H9 (cell line): ENCODE measurements around the gene METTL25B. TPM values are rescaled to one million over a fixed set of nuclear protein-coding genes. Genes with fewer than 3 reads are reported as not detected.

Experiments
- DNase-seq: peaks from one replicate; pipeline ENCODE4 v3.0.0-alpha.2; 2017
- H2AFZ ChIP-seq: one replicate; pipeline ENCODE4 v1.6.1; 2013; ENCODE audit warnings: mild to moderate bottlenecking, low read length, control low read depth, moderate library complexity
- H2AK5ac ChIP-seq: 2 replicates; pipeline ENCODE4 v1.6.1; 2013; ENCODE audit warnings: low read length, control low read depth, mixed read lengths; ENCODE audit not compliant: insufficient read length
- H2BK120ac ChIP-seq: one replicate; pipeline ENCODE4 v1.6.1; 2013; ENCODE audit warnings: low read depth, mild to moderate bottlenecking, low read length, control low read depth, inconsistent platforms; ENCODE audit not compliant: poor library complexity, severe bottlenecking
- H2BK12ac ChIP-seq: 2 replicates; pipeline ENCODE4 v1.6.1; 2013; ENCODE audit warnings: low read length, control low read depth, mixed read lengths, low read depth; ENCODE audit not compliant: insufficient read length
- H2BK15ac ChIP-seq: 2 replicates; pipeline ENCODE4 v1.6.1; 2013; ENCODE audit warnings: low read depth, low read length, control low read depth
- H2BK20ac ChIP-seq: one replicate; pipeline ENCODE4 v1.6.1; 2013; ENCODE audit warnings: low read depth, mild to moderate bottlenecking, low read length, control low read depth, inconsistent platforms; ENCODE audit not compliant: poor library complexity, severe bottlenecking
- H2BK5ac ChIP-seq: 2 replicates; pipeline ENCODE4 v1.6.1; 2013; ENCODE audit warnings: low read length, control low read depth, mixed read lengths; ENCODE audit not compliant: insufficient read length
- H3K14ac ChIP-seq: 2 replicates; pipeline ENCODE4 v1.6.1; 2013; ENCODE audit warnings: low read length, control low read depth; ENCODE audit not compliant: insufficient read depth
- H3K18ac ChIP-seq: 2 replicates; pipeline ENCODE4 v1.6.1; 2013; ENCODE audit warnings: low read depth, mild to moderate bottlenecking, mixed read lengths, low read length, control low read depth; ENCODE audit not compliant: insufficient read length
- H3K23ac ChIP-seq: 2 replicates; pipeline ENCODE4 v1.6.1; 2013; ENCODE audit warnings: low read length, control low read depth, mixed read lengths, low read depth; ENCODE audit not compliant: insufficient read length
- H3K23me2 ChIP-seq: 2 replicates; pipeline ENCODE4 v1.6.1; 2013; ENCODE audit warnings: low read depth, mild to moderate bottlenecking, mixed read lengths, low read length, control low read depth; ENCODE audit not compliant: insufficient read length, poor library complexity, severe bottlenecking
- H3K27ac ChIP-seq: 2 replicates; pipeline ENCODE4 v1.5.1; 2013; ENCODE audit warnings: low read length, control low read depth, mixed read lengths, low read depth; ENCODE audit not compliant: insufficient read length
- H3K27me3 ChIP-seq: 2 replicates; pipeline ENCODE4 v1.6.1; 2013; ENCODE audit warnings: low read length, control low read depth, inconsistent platforms; ENCODE audit not compliant: insufficient read depth
- H3K4ac ChIP-seq: 2 replicates; pipeline ENCODE4 v1.6.1; 2013; ENCODE audit warnings: low read depth, mild to moderate bottlenecking, control low read depth, inconsistent platforms, low read length, moderate library complexity
- H3K4me1 ChIP-seq: 2 replicates; pipeline ENCODE4 v1.6.1; 2013; ENCODE audit warnings: low read length, control low read depth, inconsistent platforms; ENCODE audit not compliant: insufficient read depth
- H3K4me2 ChIP-seq: 2 replicates; pipeline ENCODE4 v1.6.1; 2013; ENCODE audit warnings: low read length, control low read depth, mixed read lengths; ENCODE audit not compliant: insufficient read length, insufficient read depth
- H3K56ac ChIP-seq: 2 replicates; pipeline ENCODE4 v1.6.1; 2013; ENCODE audit warnings: low read depth, mild to moderate bottlenecking, mixed read lengths, low read length, control low read depth; ENCODE audit not compliant: insufficient read length
- H3K79me1 ChIP-seq: 2 replicates; pipeline ENCODE4 v1.6.1; 2013; ENCODE audit warnings: low read depth, mild to moderate bottlenecking, moderate library complexity, low read length, control low read depth, inconsistent platforms; ENCODE audit not compliant: insufficient read depth, poor library complexity, severe bottlenecking
- H3K79me2 ChIP-seq: 2 replicates; pipeline ENCODE4 v1.6.1; 2013; ENCODE audit warnings: low read length, control low read depth, inconsistent platforms; ENCODE audit not compliant: insufficient read depth
- H3K9ac ChIP-seq: 2 replicates; pipeline ENCODE4 v1.6.1; 2013; ENCODE audit warnings: low read length, control low read depth, mixed read lengths; ENCODE audit not compliant: insufficient read length; ENCODE audit errors: extremely low read depth
- H3K9me3 ChIP-seq: one replicate; pipeline ENCODE4 v1.6.1; 2013; ENCODE audit warnings: low read depth, low read length, inconsistent platforms; ENCODE audit not compliant: control insufficient read depth
- H3T11ph ChIP-seq: one replicate; pipeline ENCODE4 v1.6.1; 2013; ENCODE audit warnings: mild to moderate bottlenecking, low read length, control low read depth, inconsistent platforms
- H4K20me1 ChIP-seq: one replicate; pipeline ENCODE4 v1.6.1; 2013; ENCODE audit not compliant: control insufficient read depth, insufficient read length, insufficient read depth
- H4K5ac ChIP-seq: 2 replicates; pipeline ENCODE4 v1.6.1; 2013; ENCODE audit warnings: low read depth, mild to moderate bottlenecking, mixed read lengths, low read length, control low read depth; ENCODE audit not compliant: insufficient read length
- H4K8ac ChIP-seq: replicated peaks from 2 replicates; pipeline ENCODE4 v1.6.1; 2013; ENCODE audit warnings: low read length, control low read depth, mixed read lengths, low read depth; ENCODE audit not compliant: insufficient read length
- H4K91ac ChIP-seq: 2 replicates; pipeline ENCODE4 v1.6.1; 2013; ENCODE audit warnings: low read depth, mild to moderate bottlenecking, moderate library complexity, mixed read lengths, low read length, control low read depth; ENCODE audit not compliant: insufficient read length
- H3K27ac Mint-ChIP-seq, 3 experiments: 2 replicates in 2 of 3; 3 replicates in 1 of 3; pipeline ENCODE4 v1.8.0; 2020 to 2021; ENCODE audit warnings: mixed read lengths in 3 of 3, mild to moderate bottlenecking in 1 of 3, moderate library complexity in 1 of 3
- H3K27me3 Mint-ChIP-seq: 2 replicates; pipeline ENCODE4 v1.8.0; 2021; ENCODE audit warnings: low read depth, mild to moderate bottlenecking, moderate library complexity, mixed read lengths
- H3K36me3 Mint-ChIP-seq, 3 experiments: 2 replicates in 2 of 3; 3 replicates in 1 of 3; pipeline ENCODE4 v1.8.0; 2020 to 2021; ENCODE audit warnings: low read depth in 3 of 3, mixed read lengths in 3 of 3; ENCODE audit not compliant: insufficient read depth in 1 of 3
- H3K4me1 Mint-ChIP-seq, 2 experiments: 2 replicates each; pipeline ENCODE4 v1.8.0; 2020; ENCODE audit warnings: mixed read lengths in 2 of 2
- H3K4me3 Mint-ChIP-seq, 2 experiments: 2 replicates in 1 of 2; 3 replicates in 1 of 2; pipeline ENCODE4 v1.8.0; 2020 to 2021; ENCODE audit warnings: mild to moderate bottlenecking in 2 of 2, mixed read lengths in 2 of 2, moderate library complexity in 1 of 2
- H3K9me3 Mint-ChIP-seq, 2 experiments: 2 replicates in 1 of 2; 3 replicates in 1 of 2; pipeline ENCODE4 v1.8.0; 2020; ENCODE audit warnings: mild to moderate bottlenecking in 2 of 2, mixed read lengths in 2 of 2, moderate library complexity in 1 of 2
- WGBS: extraction: QIAGEN DNeasy Blood & Tissue Kit; methylation state at CpG from one replicate; pipeline ENCODE4 v1.1.7; 2013; ENCODE audit warnings: missing lambda C conversion rate, low lambda C conversion rate, mixed read lengths; ENCODE audit not compliant: insufficient read length; ENCODE audit errors: extremely low coverage; 5-methylcytosine and 5-hydroxymethylcytosine counted together
- total RNA-seq: library from RNA; stranded (reverse); gene quantifications from 2 replicates; pipeline ENCODE4 v1.2.1, GENCODE V29; 2021
- TF ChIP-seq, protein P1 (sequence below): fragments of 200-600 bp; sonication (generic); conservative IDR thresholded peaks from 3 replicates; pipeline ENCODE4 v1.8.0; 2021; ENCODE audit warnings: antibody characterized with exemption, mild to moderate bottlenecking

METTL25B gene
- total RNA-seq, 1 experiment from 2014 or later, result 26.2 TPM

DNA sequence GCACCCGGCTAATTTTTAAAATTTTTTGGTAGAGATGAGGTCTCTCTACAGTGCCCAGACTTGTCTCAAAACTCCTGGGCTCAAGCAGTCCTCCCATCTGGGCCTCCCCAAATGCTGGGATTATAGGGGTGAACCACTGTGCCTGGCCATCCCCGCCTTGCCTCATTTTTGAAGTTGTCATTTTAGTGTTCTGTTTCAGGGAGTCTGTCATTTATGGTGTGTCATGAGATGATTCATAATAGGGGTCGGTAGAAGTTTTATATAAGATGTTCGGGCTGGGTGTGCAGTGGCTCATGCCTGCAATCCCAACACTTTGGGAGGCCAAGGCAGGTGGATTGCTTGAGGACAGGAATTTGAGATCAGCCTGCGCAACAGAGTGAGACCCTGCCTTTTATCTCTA lies 47.5 kb downstream of the METTL25B start:
- Histone ChIP-seq H4K91ac (no peak overlapping the region), H3K4ac (no peak overlapping the region), H4K20me1 (no peaks in the 10 kb centered on the region), H3K79me1 (peaks cover 18% of the 10 kb centered on the region), H3K56ac (no peak overlapping the region), H3K79me2 (peaks cover 30% of the 10 kb centered on the region), H3T11ph (no peak overlapping the region), H2BK15ac (no peak overlapping the region), H3K27me3 (no peaks in the 10 kb centered on the region), H3K23me2 (no peaks in the 10 kb centered on the region), H2AK5ac (no peak overlapping the region), H4K5ac (no peak overlapping the region), H4K8ac (no peak overlapping the region), H3K23ac (no peak overlapping the region), H2BK5ac (no peak overlapping the region), H3K4me2 (no peak overlapping the region), H3K27ac (no peak overlapping the region), H3K14ac (no peak overlapping the region), H3K9ac (no peak overlapping the region), H2BK12ac (no peak overlapping the region), H3K18ac (no peak overlapping the region), H3K9me3 (no peaks in the 10 kb centered on the region), H2BK20ac (no peak overlapping the region), H2AFZ (no peak overlapping the region), H2BK120ac (no peak overlapping the region), H3K4me1 (no peaks in the 10 kb centered on the region)
- Mint-ChIP-seq H3K9me3 (no peaks in the 10 kb centered on the region), H3K4me1 (peaks cover 6 to 14% of the 10 kb centered on the region in 2 experiments; a peak in 3 of 4 replicates), H3K27me3 (no peaks in the 10 kb centered on the region), H3K36me3 (peaks cover 9 to 26% (median 12%) of the 10 kb centered on the region in 3 experiments; a peak in 6 of 7 replicates), H3K4me3 (no peak overlapping the region), H3K27ac (peak overlapping the region in 1 of 3 experiments; percentile 36; a peak in 3 of 7 replicates)
- no CpG with 5 or more reads among the region's 5 CpGs for WGBS
- TF ChIP-seq, protein P1, sequence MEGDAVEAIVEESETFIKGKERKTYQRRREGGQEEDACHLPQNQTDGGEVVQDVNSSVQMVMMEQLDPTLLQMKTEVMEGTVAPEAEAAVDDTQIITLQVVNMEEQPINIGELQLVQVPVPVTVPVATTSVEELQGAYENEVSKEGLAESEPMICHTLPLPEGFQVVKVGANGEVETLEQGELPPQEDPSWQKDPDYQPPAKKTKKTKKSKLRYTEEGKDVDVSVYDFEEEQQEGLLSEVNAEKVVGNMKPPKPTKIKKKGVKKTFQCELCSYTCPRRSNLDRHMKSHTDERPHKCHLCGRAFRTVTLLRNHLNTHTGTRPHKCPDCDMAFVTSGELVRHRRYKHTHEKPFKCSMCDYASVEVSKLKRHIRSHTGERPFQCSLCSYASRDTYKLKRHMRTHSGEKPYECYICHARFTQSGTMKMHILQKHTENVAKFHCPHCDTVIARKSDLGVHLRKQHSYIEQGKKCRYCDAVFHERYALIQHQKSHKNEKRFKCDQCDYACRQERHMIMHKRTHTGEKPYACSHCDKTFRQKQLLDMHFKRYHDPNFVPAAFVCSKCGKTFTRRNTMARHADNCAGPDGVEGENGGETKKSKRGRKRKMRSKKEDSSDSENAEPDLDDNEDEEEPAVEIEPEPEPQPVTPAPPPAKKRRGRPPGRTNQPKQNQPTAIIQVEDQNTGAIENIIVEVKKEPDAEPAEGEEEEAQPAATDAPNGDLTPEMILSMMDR, result no peak
- no peak for DNase-seq
